Liver (tissue), 10 donors: ENCODE data around the gene ZNF740. TPM values are rescaled to one million over a fixed set of nuclear protein-coding genes. Genes with fewer than 3 reads are reported as not detected.
A peak's percentile ranks its signal among the peaks of the same experiment; 100 is the strongest.

ENCODE experiments used
- DNase-seq: peaks from one replicate; pipeline ENCODE4 v3.0.0-alpha.2; 2017; ENCODE audit warnings: low spot score
- H3K27ac ChIP-seq, 2 donors: one replicate each; pipeline ENCODE4 v1.7.0; 2013; ENCODE audit warnings: inconsistent platforms in 2 of 2, low read length in 2 of 2, control low read depth in 1 of 2, low read depth in 1 of 2, mild to moderate bottlenecking in 1 of 2
- H3K27me3 ChIP-seq, 4 donors: one replicate each; pipeline versions ENCODE4 v1.6.1 to v1.7.0; 2013; ENCODE audit warnings: low read length in 3 of 4, inconsistent platforms in 1 of 4, mild to moderate bottlenecking in 1 of 4, moderate library complexity in 1 of 4; ENCODE audit not compliant: control insufficient read depth in 4 of 4, insufficient read depth in 4 of 4
- H3K36me3 ChIP-seq, 4 donors: one replicate each; pipeline versions ENCODE4 v1.6.1 to v1.7.0; 2013; ENCODE audit warnings: low read length in 3 of 4, mild to moderate bottlenecking in 3 of 4, low read depth in 1 of 4, moderate library complexity in 1 of 4; ENCODE audit not compliant: control insufficient read depth in 4 of 4, insufficient read depth in 3 of 4
- H3K4me1 ChIP-seq, 4 donors: one replicate each; pipeline versions ENCODE4 v1.6.1 to v1.7.0; 2013; ENCODE audit warnings: low read length in 3 of 4, mild to moderate bottlenecking in 3 of 4, moderate library complexity in 1 of 4; ENCODE audit not compliant: control insufficient read depth in 4 of 4, insufficient read depth in 4 of 4
- H3K4me3 ChIP-seq, 3 donors: one replicate each; pipeline versions ENCODE4 v1.6.1 to v1.7.0; 2013; ENCODE audit warnings: low read length in 3 of 3, control low read depth in 1 of 3, low read depth in 1 of 3, mild to moderate bottlenecking in 1 of 3
- H3K9ac ChIP-seq, 2 donors: one replicate each; pipeline ENCODE4 v1.7.0; 2013; ENCODE audit warnings: low read length in 2 of 2, mild to moderate bottlenecking in 2 of 2, moderate library complexity in 2 of 2, control low read depth in 1 of 2, low read depth in 1 of 2
- H3K9me3 ChIP-seq, 4 donors: one replicate each; pipeline versions ENCODE4 v1.6.1 to v1.7.0; 2013; ENCODE audit warnings: low read length in 3 of 4; ENCODE audit not compliant: control insufficient read depth in 4 of 4
- FOXA2 ChIP-seq: IDR thresholded peaks from 2 replicates; pipeline ENCODE4 v1.6.1; 2016; ENCODE audit warnings: antibody characterized with exemption
- GABPA ChIP-seq, 2 donors: IDR thresholded peaks in 1 of 2; conservative IDR thresholded peaks in 1 of 2; 2 replicates each; pipeline ENCODE4 v1.6.1; 2016; ENCODE audit warnings: antibody characterized with exemption in 2 of 2, mild to moderate bottlenecking in 1 of 2, moderate library complexity in 1 of 2
- HNF4G ChIP-seq: IDR thresholded peaks from 2 replicates; pipeline ENCODE4 v1.6.1; 2016; ENCODE audit warnings: antibody characterized with exemption
- WGBS: extraction: QIAGEN DNeasy Blood & Tissue Kit; methylation state at CpG from one replicate; pipeline ENCODE4 v1.1.7; 2013; 5-methylcytosine and 5-hydroxymethylcytosine counted together
- polyA plus RNA-seq, 2 donors: library from polyadenylated mRNA; stranded (reverse) in 1 of 2; unstranded in 1 of 2; fragments of 200-250 nt in 1 of 2; fragments of >200 nt in 1 of 2; fragmentation: Nextera tagmentation in 1 of 2; extraction: Ambion mirVana in 1 of 2; gene quantifications; one replicate each; pipeline versions ENCODE4 v1.2.1 to v1.2.3, GENCODE V29; 2013 to 2015
- small RNA-seq: library from RNA; depleted of rRNA; stranded (forward); fragments of <200 nt; gene quantifications from one replicate; pipeline ENCODE3, GENCODE V24; 2014
- total RNA-seq, 2 donors: library from RNA; depleted of rRNA; stranded (reverse); fragments of >200 nt; gene quantifications; one replicate each; pipeline ENCODE4 v1.2.3, GENCODE V29; 2014
- donor health status: healthy.
- donor health status: healthy.
- donor health status: healthy.
- donor health status: healthy.
- donor health status: healthy.

Gene ZNF740
- total and polyA plus RNA-seq, 4 donors = 1.4 to 14.4 (median 6.3) TPM

DNA sequence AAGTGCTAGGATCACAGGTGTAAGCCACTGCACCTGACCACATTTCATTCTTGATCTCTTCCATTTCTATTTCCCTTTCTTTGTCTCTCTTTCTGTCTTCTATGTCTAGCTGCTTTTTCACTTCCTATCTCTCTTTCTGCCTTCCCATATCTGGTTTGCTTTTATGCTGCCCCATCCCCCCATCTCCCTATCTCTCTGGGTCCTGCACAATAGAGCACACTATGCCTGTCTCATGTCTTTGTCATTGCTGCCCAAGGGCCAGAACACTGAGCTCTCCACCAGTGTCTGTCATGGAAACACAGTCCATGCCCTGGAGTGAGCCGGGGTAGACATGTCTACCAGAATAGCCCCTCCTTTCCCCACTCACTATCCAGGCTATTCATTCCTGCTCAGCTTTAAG is 63.8 kb downstream of the ZNF740 start:
- Histone ChIP-seq H3K27me3 (peaks cover 0 to 5% (median 0%) of the 10 kb centered on the region in 4 donors), H3K36me3 (no peaks in the 10 kb centered on the region), H3K4me1 (no peaks in the 10 kb centered on the region), H3K27ac (no peak overlapping the region), H3K9ac (no peak overlapping the region), H3K9me3 (no peaks in the 10 kb centered on the region), H3K4me3 (no peak overlapping the region)
- WGBS = 61% methylated on average over 1 of the region's 1 CpG
- TF ChIP-seq FOXA2 (no peak), HNF4G (no peak), GABPA (IDR thresholded peaks at IDR 0.05 in 1 of 2, conservative IDR thresholded peaks at IDR 0.05 in 1 of 2) (no peak)
- peak; percentile 26 for DNase-seq

Small RNA genes within 50 kb of the gene (small RNA-seq; reads per million reads assigned to genes)
- gene HIGD1AP1 (0.11 reads per million), gene RNU6-333P (not detected)

Other genes with a start within 250 kb of the ZNF740 start
- 100 to 1,000 TPM in 1 of 2 donors, 10 to 100 TPM in 1; 90.3 to 278 TPM for gene KRT18, start 231.6 kb upstream of the ZNF740 start, total RNA-seq
- 100 to 1,000 TPM; 239 to 358 TPM for gene KRT18, start 231.6 kb upstream of the ZNF740 start, polyA plus RNA-seq
- gene EIF4B, start 174.3 kb upstream of the ZNF740 start, total RNA-seq = 100 to 1,000 TPM; 264 to 273 TPM
- gene EIF4B, start 174.3 kb upstream of the ZNF740 start, polyA plus RNA-seq = 10 to 100 TPM; 32.1 to 73.2 TPM
- gene TNS2, start 130.7 kb upstream of the ZNF740 start, total RNA-seq = 10 to 100 TPM; 11.7 to 94.0 TPM
- gene TNS2, start 130.7 kb upstream of the ZNF740 start, polyA plus RNA-seq = 10 to 100 TPM; 44.7 to 47.2 TPM
- gene SPRYD3, start 101.3 kb upstream of the ZNF740 start, total RNA-seq = 10 to 100 TPM in 1 of 2 donors, 1 to 10 TPM in 1; 6.0 to 15.2 TPM
- gene SPRYD3, start 101.3 kb upstream of the ZNF740 start, polyA plus RNA-seq = 10 to 100 TPM; 11.3 to 20.3 TPM
- gene IGFBP6, start 83.1 kb upstream of the ZNF740 start, total RNA-seq = 10 to 100 TPM in 1 of 2 donors, 1 to 10 TPM in 1; 1.6 to 13.6 TPM
- 10 to 100 TPM; 10.5 to 17.6 TPM for gene IGFBP6, start 83.1 kb upstream of the ZNF740 start, polyA plus RNA-seq
- gene SOAT2, start 77.2 kb upstream of the ZNF740 start, total RNA-seq = 1 to 10 TPM in 1 of 2 donors, under 1 TPM in 1; 0.92 to 9.4 TPM
- 1 to 10 TPM in 1 of 2 donors, under 1 TPM in 1; 0.48 to 1.6 TPM for gene SOAT2, start 77.2 kb upstream of the ZNF740 start, polyA plus RNA-seq
- gene CSAD, start 203 bp downstream of the ZNF740 start, total RNA-seq = 10 to 100 TPM in 1 of 2 donors, 1 to 10 TPM in 1; 4.4 to 37.1 TPM
- 10 to 100 TPM; 33.1 to 41.5 TPM for gene CSAD, start 203 bp downstream of the ZNF740 start, polyA plus RNA-seq
- 1 to 10 TPM; 1.7 to 1.8 TPM for gene ITGB7, start 26.5 kb downstream of the ZNF740 start, total RNA-seq
- gene ITGB7, start 26.5 kb downstream of the ZNF740 start, polyA plus RNA-seq = 1 to 10 TPM; 2.4 TPM
- 1 to 10 TPM; 2.7 to 3.1 TPM for gene RARG, start 51.5 kb downstream of the ZNF740 start, total RNA-seq
- 1 to 10 TPM; 1.7 to 2.7 TPM for gene RARG, start 51.5 kb downstream of the ZNF740 start, polyA plus RNA-seq
- gene ESPL1, start 87.6 kb downstream of the ZNF740 start, total RNA-seq = 10 to 100 TPM in 1 of 2 donors, 1 to 10 TPM in 1; 3.4 to 19.3 TPM
- gene ESPL1, start 87.6 kb downstream of the ZNF740 start, polyA plus RNA-seq = 1 to 10 TPM; 2.8 to 3.9 TPM
- 100 to 1,000 TPM; 118 to 176 TPM for gene PFDN5, start 114.8 kb downstream of the ZNF740 start, total RNA-seq
- gene PFDN5, start 114.8 kb downstream of the ZNF740 start, polyA plus RNA-seq = 100 to 1,000 TPM; 237 to 245 TPM
- 10 to 100 TPM; 15.0 to 18.8 TPM for gene MYG1, start 119.0 kb downstream of the ZNF740 start, total RNA-seq
- 10 to 100 TPM; 19.8 to 28.0 TPM for gene MYG1, start 119.0 kb downstream of the ZNF740 start, polyA plus RNA-seq
- gene AAAS, start 140.9 kb downstream of the ZNF740 start, total RNA-seq = 10 to 100 TPM; 25.4 to 37.0 TPM
- 10 to 100 TPM; 17.3 to 18.8 TPM for gene AAAS, start 140.9 kb downstream of the ZNF740 start, polyA plus RNA-seq
- gene SP7, start 155.6 kb downstream of the ZNF740 start, total RNA-seq = not detected
- gene SP7, start 155.6 kb downstream of the ZNF740 start, polyA plus RNA-seq = not detected
- 10 to 100 TPM; 28.4 to 36.5 TPM for gene SP1, start 199.5 kb downstream of the ZNF740 start, total RNA-seq
- gene SP1, start 199.5 kb downstream of the ZNF740 start, polyA plus RNA-seq = 1 to 10 TPM; 3.8 to 7.9 TPM
- under 1 TPM; 0.67 to 0.89 TPM for gene AMHR2, start 243.1 kb downstream of the ZNF740 start, total RNA-seq
- 1 to 10 TPM in 1 of 2 donors, under 1 TPM in 1; 0.96 to 1.3 TPM for gene AMHR2, start 243.1 kb downstream of the ZNF740 start, polyA plus RNA-seq